ENCODE measurements around the gene RAD54L2. TPM values are rescaled to one million over a fixed set of nuclear protein-coding genes. Genes with fewer than 3 reads are reported as not detected.
"Not testable (repeated sequence)": the region's sequence is repeated elsewhere in the genome, so short reads cannot be mapped to it uniquely, and the experiment has no call there.

The RAD54L2 gene
- polyA plus RNA-seq, 3 donors = 3.6 to 7.3 (median 3.6) TPM

- Histone ChIP-seq H3K79me2 (ENCODE audit: insufficient read depth, low read length) (no peaks in the 10 kb centered on the region), H2AFZ (ENCODE audit: insufficient read depth, low read depth, low read length, poor library complexity, severe bottlenecking) (no peak overlapping the region), H3K27ac (ENCODE audit: low read depth in 1 of 2, low read length in 2 of 2) (no peak overlapping the region), H3K27me3 (ENCODE audit: control insufficient read depth in 2 of 2, insufficient read depth in 2 of 2, low read length in 2 of 2) (no peaks in the 10 kb centered on the region), H3K4me3 (replicated peaks in 1 of 3; ENCODE audit: low read depth in 2 of 3, low read length in 3 of 3) (no peak overlapping the region), H3K4me2 (replicated peaks; ENCODE audit: extremely low read depth, low read length, poor library complexity, severe bottlenecking) (no peak overlapping the region), H3K4me1 (ENCODE audit: control insufficient read depth in 1 of 2, insufficient read depth in 2 of 2, low read length in 2 of 2) (no peaks in the 10 kb centered on the region), H4K20me1 (ENCODE audit: insufficient read depth, low read length) (no peaks in the 10 kb centered on the region), H3K9me3 (replicated peaks in 1 of 2; ENCODE audit: control insufficient read depth in 1 of 2, insufficient read depth in 1 of 2, low read length in 2 of 2) (peaks cover 0 to 9% of the 10 kb centered on the region in 2 donors), H3K36me3 (replicated peaks in 1 of 2; ENCODE audit: control insufficient read depth in 1 of 2, insufficient read depth in 2 of 2, low read length in 2 of 2) (no peaks in the 10 kb centered on the region), H3K9ac (ENCODE audit: insufficient read depth, low read length, poor library complexity, severe bottlenecking) (no peak overlapping the region)
- Mint-ChIP-seq H3K4me3 (no peak overlapping the region), H3K4me1 (no peaks in the 10 kb centered on the region), H3K27ac (no peak overlapping the region), H3K9me3 (peaks cover 0 to 14% (median 2%) of the 10 kb centered on the region in 7 donors), H3K27me3 (ENCODE audit: low read depth in 3 of 3) (peaks cover 0 to 5% (median 2%) of the 10 kb centered on the region in 3 donors), H3K36me3 (no peaks in the 10 kb centered on the region)
- intact Hi-C loops (cut with micrococcal nuclease) = no loop called here
- no peak for TF ChIP-seq CTCF (IDR thresholded peaks at IDR 0.05)
- 100% methylated on average over 1 of the region's 7 CpGs for WGBS (ENCODE audit: insufficient coverage)
- DNase-seq = no peak
These were observed 8.0 kb upstream of the RAD54L2 start for GRCh38 chr3:51530485-51530884.

- Histone ChIP-seq H3K4me3 (replicated peaks in 1 of 3; ENCODE audit: low read depth in 2 of 3, low read length in 3 of 3) (no peak overlapping the region), H3K9ac (ENCODE audit: insufficient read depth, low read length, poor library complexity, severe bottlenecking) (no peak overlapping the region), H3K4me2 (replicated peaks; ENCODE audit: extremely low read depth, low read length, poor library complexity, severe bottlenecking) (no peak overlapping the region), H3K36me3 (replicated peaks in 1 of 2; ENCODE audit: control insufficient read depth in 1 of 2, insufficient read depth in 2 of 2, low read length in 2 of 2) (no peaks in the 10 kb centered on the region), H2AFZ (ENCODE audit: insufficient read depth, low read depth, low read length, poor library complexity, severe bottlenecking) (no peak overlapping the region), H3K79me2 (ENCODE audit: insufficient read depth, low read length) (peaks cover 25% of the 10 kb centered on the region), H3K4me1 (ENCODE audit: control insufficient read depth in 1 of 2, insufficient read depth in 2 of 2, low read length in 2 of 2) (peaks cover 18 to 26% of the 10 kb centered on the region in 2 donors), H3K27ac (ENCODE audit: low read depth in 1 of 2, low read length in 2 of 2) (no peak overlapping the region), H3K27me3 (ENCODE audit: control insufficient read depth in 2 of 2, insufficient read depth in 2 of 2, low read length in 2 of 2) (no peaks in the 10 kb centered on the region), H3K9me3 (replicated peaks in 1 of 2; ENCODE audit: control insufficient read depth in 1 of 2, insufficient read depth in 1 of 2, low read length in 2 of 2) (no peaks in the 10 kb centered on the region), H4K20me1 (ENCODE audit: insufficient read depth, low read length) (peaks cover 3% of the 10 kb centered on the region)
- no peak for TF ChIP-seq CTCF (IDR thresholded peaks at IDR 0.05)
- Mint-ChIP-seq H3K27me3 (ENCODE audit: low read depth in 3 of 3) (peaks cover 2 to 7% (median 3%) of the 10 kb centered on the region in 3 donors), H3K4me3 (peak overlapping the region in 1 of 2 donors; percentile 39), H3K36me3 (no peaks in the 10 kb centered on the region), H3K9me3 (no peaks in the 10 kb centered on the region), H3K27ac (no peak overlapping the region), H3K4me1 (peaks cover 24% of the 10 kb centered on the region)
- WGBS (ENCODE audit: insufficient coverage) = 100% methylated on average over 1 of the region's 7 CpGs
- intact Hi-C loops (cut with micrococcal nuclease) = no loop called here
- DNase-seq = no peak
These were observed 3.1 kb upstream of the RAD54L2 start for GRCh38 chr3:51535146-51536019.

- Histone ChIP-seq H3K79me2 (ENCODE audit: insufficient read depth, low read length) (peaks cover 44% of the 10 kb centered on the region), H3K4me2 (replicated peaks; ENCODE audit: extremely low read depth, low read length, poor library complexity, severe bottlenecking) (peak overlapping the region; percentile 95), H3K4me1 (ENCODE audit: control insufficient read depth in 1 of 2, insufficient read depth in 2 of 2, low read length in 2 of 2) (peaks cover 18 to 26% of the 10 kb centered on the region in 2 donors), H3K36me3 (replicated peaks in 1 of 2; ENCODE audit: control insufficient read depth in 1 of 2, insufficient read depth in 2 of 2, low read length in 2 of 2) (peaks cover 3 to 10% of the 10 kb centered on the region in 2 donors), H2AFZ (ENCODE audit: insufficient read depth, low read depth, low read length, poor library complexity, severe bottlenecking) (peak overlapping the region; percentile 100), H3K4me3 (replicated peaks in 1 of 3; ENCODE audit: low read depth in 2 of 3, low read length in 3 of 3) (peak overlapping the region; percentile 61 to 93 (median 90))
- H3K27me3 Mint-ChIP-seq (ENCODE audit: low read depth in 3 of 3); H3K9me3 ChIP-seq (replicated peaks in 1 of 2; ENCODE audit: control insufficient read depth in 1 of 2, insufficient read depth in 1 of 2, low read length in 2 of 2); intact Hi-C loops (cut with micrococcal nuclease); H3K9ac ChIP-seq (ENCODE audit: insufficient read depth, low read length, poor library complexity, severe bottlenecking); H3K36me3 Mint-ChIP-seq; H4K20me1 ChIP-seq (ENCODE audit: insufficient read depth, low read length); H3K27me3 ChIP-seq (ENCODE audit: control insufficient read depth in 2 of 2, insufficient read depth in 2 of 2, low read length in 2 of 2); H3K27ac ChIP-seq (ENCODE audit: low read depth in 1 of 2, low read length in 2 of 2); H3K27ac Mint-ChIP-seq; DNase-seq; H3K9me3 Mint-ChIP-seq: not testable (repeated sequence)
- 95% methylated on average over 7 of the region's 16 CpGs for WGBS (ENCODE audit: insufficient coverage)
- Mint-ChIP-seq H3K4me1 (peaks cover 29% of the 10 kb centered on the region), H3K4me3 (peak overlapping the region in 1 of 2 donors; percentile 82)
These were observed 888 bp upstream of the RAD54L2 start for GRCh38 chr3:51537631-51538030.

All from CD14-positive monocyte (primary cell).